Heart left ventricle (tissue), 16 donors: ENCODE data around the gene SELENOV. TPM values are rescaled to one million over a fixed set of nuclear protein-coding genes. Genes with fewer than 3 reads are reported as not detected.
A peak's percentile ranks its signal among the peaks of the same experiment; 100 is the strongest.

ENCODE experiments used
- ATAC-seq, 4 donors: fragments of 200-7000 bp; cut with Tn5 transposase; one replicate each; pipeline ENCODE4 v1.9.1; 2020 to 2022; ENCODE audit warnings: moderate library complexity in 4 of 4, mild to moderate bottlenecking in 3 of 4, moderate number of reproducible peaks in 1 of 4
- DNase-seq, 5 donors: peaks; one replicate each; pipeline ENCODE4 v3.0.0-alpha.2; 2020
- H3K27ac ChIP-seq, 12 donors: fragments of 200-600 bp; sonication (generic) in 4 of 12; one replicate each; pipeline versions ENCODE4 v1.5.0 to v1.8.0; 2016 to 2022; ENCODE audit warnings: mild to moderate bottlenecking in 2 of 12
- H3K27me3 ChIP-seq, 9 donors: fragments of 200-600 bp; sonication (generic) in 2 of 9; one replicate each; pipeline versions ENCODE4 v1.5.1 to v1.8.0; 2016 to 2022; ENCODE audit warnings: mild to moderate bottlenecking in 3 of 9
- H3K36me3 ChIP-seq, 9 donors: fragments of 200-600 bp; sonication (generic) in 2 of 9; one replicate each; pipeline versions ENCODE4 v1.5.0 to v1.8.0; 2018 to 2022; ENCODE audit warnings: mild to moderate bottlenecking in 2 of 9
- H3K4me1 ChIP-seq, 12 donors: fragments of 200-600 bp; sonication (generic) in 4 of 12; one replicate each; pipeline versions ENCODE4 v1.5.0 to v1.8.0; 2016 to 2022; ENCODE audit warnings: mild to moderate bottlenecking in 3 of 12
- H3K4me3 ChIP-seq, 12 donors: fragments of 200-600 bp; sonication (generic) in 4 of 12; one replicate each; pipeline versions ENCODE4 v1.5.0 to v1.8.0; 2017 to 2022; ENCODE audit warnings: mild to moderate bottlenecking in 9 of 12, moderate library complexity in 4 of 12
- H3K9me3 ChIP-seq, 12 donors: fragments of 200-600 bp; sonication (generic) in 4 of 12; one replicate each; pipeline versions ENCODE4 v1.5.0 to v1.8.0; 2016 to 2022; ENCODE audit warnings: mild to moderate bottlenecking in 1 of 12
- CTCF ChIP-seq, 12 donors: fragments of 200-600 bp; sonication (generic) in 4 of 12; IDR thresholded peaks; one replicate each; pipeline versions ENCODE4 v1.5.0 to v1.8.0; 2018 to 2022; ENCODE audit warnings: antibody characterized with exemption in 12 of 12, mild to moderate bottlenecking in 5 of 12
- POLR2A ChIP-seq, 2 donors: fragments of 450-650 bp; IDR thresholded peaks; one replicate each; pipeline ENCODE4 v1.6.1; 2017; ENCODE audit warnings: antibody characterized with exemption in 2 of 2, mild to moderate bottlenecking in 2 of 2, moderate library complexity in 2 of 2
- WGBS, 4 donors: extraction: QIAGEN DNeasy Blood & Tissue Kit in 2 of 4; methylation state at CpG; one replicate each; pipeline versions ENCODE4 v1.1.5 to v1.1.7; 2013 to 2018; 5-methylcytosine and 5-hydroxymethylcytosine counted together
- intact Hi-C, 10 donors: fragments of 100-400 bp; cut with DNase I; formaldehyde crosslinking; loops; one replicate each; pipeline versions ENCODE4 v1.11.1 to v1.14.2; 2022
- polyA plus RNA-seq, 2 donors: library from polyadenylated mRNA; stranded (reverse); fragments of 200-250 nt; gene quantifications; one replicate each; pipeline ENCODE4 v1.2.3, GENCODE V29; 2013
- total RNA-seq, 9 donors: library from RNA; depleted of rRNA in 2 of 9; stranded (reverse); fragments of >200 nt in 2 of 9; fragmentation: NEBNext Ultra II Directional in 3 of 9; extraction: Animal tissue kit (Norgen Biotek cat#: 25700) in 3 of 9; gene quantifications; one replicate each; pipeline versions ENCODE4 v1.1.0 to v1.2.4, GENCODE V29; 2016 to 2023
- donor health status: ischemic (EF 13 %, LVEDD 7.1; RV severe dilation, severe dysfunction).
- donor health status: healthy with polysubstance abuse.
- donor health status: DM: no; HTN: yes; CAD: no.
- donor health status: DM: no; HTN: no; CAD: no.
- donor health status: ischemic (EF 25% LVEDD 6.9; RV normal size, moderate dysfunction).
- donor health status: ischemic (EF 25% LVEDD 5.7; RV mildly dilated, moderate dysfunction).
- donor health status: healthy.
- donor health status: DM: yes; HTN: yes; CAD: no.
- donor health status: ischemic (EF 35%, LVEDD 5.7; RV mildly dilated, moderate dysfunction).
- donor health status: nonischemic (EF 11% LVEDD 7.7; RV severe dilation, severe dysfunction).
- donor health status: DM: yes; HTN: yes; CAD: no.
- donor health status: PGD.
- donor health status: ischemic (EF 29% LVEDD 5.4; RV normal size, mild dysfunction).
- donor health status: nonischemic (EF 23%, LVEDD 6.1; RV moderate dilation, normal function).

Gene SELENOV
- total and polyA plus RNA-seq, 11 donors: not detected

- peak; percentile 43 to 84 (median 53) for DNase-seq
- no peaks in the 10 kb centered on the region for H3K9me3 ChIP-seq
- peak; percentile 60 to 78 (median 67) for ATAC-seq
- peaks cover 3 to 35% (median 14%) of the 10 kb centered on the region in 12 donors for H3K4me1 ChIP-seq
- no peak overlapping the region for H3K27ac ChIP-seq
- peak overlapping the region in 1 of 12 donors; percentile 5 for H3K4me3 ChIP-seq
- TF ChIP-seq CTCF (IDR thresholded peaks at IDR 0.05) (peak; percentile 56 to 85 (median 70)), POLR2A (IDR thresholded peaks at IDR 0.05) (no peak)
- intact Hi-C loops: no loop called here
- H3K27me3 ChIP-seq: peaks cover 37 to 97% (median 77%) of the 10 kb centered on the region in 9 donors
- WGBS, 4 donors: 13 to 16% (median 14%) methylated on average over 59 to 69 of the region's 69 CpGs
- no peaks in the 10 kb centered on the region for H3K36me3 ChIP-seq
Measured at GRCh38 chr19:39502640-39503417, 12.1 kb upstream of the SELENOV start.

GRCh38 chr19:39506598-39506943, 8.4 kb upstream of the SELENOV start:
- H3K27me3 ChIP-seq: peaks cover 30 to 90% (median 55%) of the 10 kb centered on the region in 9 donors
- H3K4me1 ChIP-seq: peaks cover 0 to 19% (median 4%) of the 10 kb centered on the region in 12 donors
- no peak overlapping the region for H3K27ac ChIP-seq
- no peaks in the 10 kb centered on the region for H3K9me3 ChIP-seq
- WGBS, 4 donors: 50 to 55% (median 54%) methylated on average over 7 of the region's 7 CpGs
- H3K4me3 ChIP-seq: peak overlapping the region in 9 of 12 donors; percentile 33 to 54 (median 49)
- intact Hi-C loops: no loop called here
- no peak for ATAC-seq
- no peak for DNase-seq
- H3K36me3 ChIP-seq: no peaks in the 10 kb centered on the region
- TF ChIP-seq POLR2A (IDR thresholded peaks at IDR 0.05) (no peak), CTCF (IDR thresholded peaks at IDR 0.05) (no peak)

- peak overlapping the region; percentile 16 to 54 (median 46) for H3K4me3 ChIP-seq
- intact Hi-C loops: no loop called here
- WGBS, 4 donors: 3 to 8% (median 4%) methylated on average over 28 to 96 of the region's 96 CpGs
- H3K4me1 ChIP-seq: peaks cover 0 to 19% (median 4%) of the 10 kb centered on the region in 12 donors
- H3K36me3 ChIP-seq: no peaks in the 10 kb centered on the region
- TF ChIP-seq CTCF (IDR thresholded peaks at IDR 0.05) (no peak), POLR2A (IDR thresholded peaks at IDR 0.05) (no peak)
- H3K27ac ChIP-seq: no peak overlapping the region
- peak in 1 of 5 donors; percentile 32 for DNase-seq
- peaks cover 30 to 92% (median 55%) of the 10 kb centered on the region in 9 donors for H3K27me3 ChIP-seq
- ATAC-seq: peak in 2 of 4 donors; percentile 45 to 61
- no peaks in the 10 kb centered on the region for H3K9me3 ChIP-seq
Measured at GRCh38 chr19:39506944-39507714, 7.8 kb upstream of the SELENOV start.
